Measurements from ENCODE around the gene ULK3.
A peak's percentile ranks its signal among the peaks of the same experiment; 100 is the strongest.

DNA sequence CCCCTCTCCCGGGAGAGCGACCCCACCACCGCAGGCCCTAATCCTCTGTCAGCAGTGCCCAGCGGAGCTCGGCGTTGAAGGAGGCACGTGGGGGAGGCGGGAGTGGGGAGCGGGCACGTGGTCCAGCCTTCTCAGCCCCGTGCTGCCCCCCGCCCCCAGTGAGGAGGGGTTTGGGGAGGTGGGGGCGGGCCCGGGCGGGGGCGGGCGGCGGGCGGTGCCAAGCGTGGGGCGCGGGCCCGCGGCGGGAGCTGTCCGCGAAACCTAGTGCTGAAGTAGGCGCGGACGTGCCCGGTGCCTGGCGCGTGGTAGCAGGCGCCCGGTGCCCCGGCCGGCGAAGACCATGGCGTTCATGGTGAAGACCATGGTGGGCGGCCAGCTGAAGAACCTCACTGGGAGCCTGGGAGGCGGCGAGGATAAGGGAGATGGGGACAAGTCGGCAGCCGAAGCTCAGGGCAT lies 16.6 kb downstream of the ULK3 start, which contains the start of gene CPLX3:
- TF ChIP-seq, protein P1, sequence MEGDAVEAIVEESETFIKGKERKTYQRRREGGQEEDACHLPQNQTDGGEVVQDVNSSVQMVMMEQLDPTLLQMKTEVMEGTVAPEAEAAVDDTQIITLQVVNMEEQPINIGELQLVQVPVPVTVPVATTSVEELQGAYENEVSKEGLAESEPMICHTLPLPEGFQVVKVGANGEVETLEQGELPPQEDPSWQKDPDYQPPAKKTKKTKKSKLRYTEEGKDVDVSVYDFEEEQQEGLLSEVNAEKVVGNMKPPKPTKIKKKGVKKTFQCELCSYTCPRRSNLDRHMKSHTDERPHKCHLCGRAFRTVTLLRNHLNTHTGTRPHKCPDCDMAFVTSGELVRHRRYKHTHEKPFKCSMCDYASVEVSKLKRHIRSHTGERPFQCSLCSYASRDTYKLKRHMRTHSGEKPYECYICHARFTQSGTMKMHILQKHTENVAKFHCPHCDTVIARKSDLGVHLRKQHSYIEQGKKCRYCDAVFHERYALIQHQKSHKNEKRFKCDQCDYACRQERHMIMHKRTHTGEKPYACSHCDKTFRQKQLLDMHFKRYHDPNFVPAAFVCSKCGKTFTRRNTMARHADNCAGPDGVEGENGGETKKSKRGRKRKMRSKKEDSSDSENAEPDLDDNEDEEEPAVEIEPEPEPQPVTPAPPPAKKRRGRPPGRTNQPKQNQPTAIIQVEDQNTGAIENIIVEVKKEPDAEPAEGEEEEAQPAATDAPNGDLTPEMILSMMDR (conservative IDR thresholded peaks at IDR 0.05; ENCODE audit: low read depth, low read length), result no peak
- TF ChIP-seq, protein P2, sequence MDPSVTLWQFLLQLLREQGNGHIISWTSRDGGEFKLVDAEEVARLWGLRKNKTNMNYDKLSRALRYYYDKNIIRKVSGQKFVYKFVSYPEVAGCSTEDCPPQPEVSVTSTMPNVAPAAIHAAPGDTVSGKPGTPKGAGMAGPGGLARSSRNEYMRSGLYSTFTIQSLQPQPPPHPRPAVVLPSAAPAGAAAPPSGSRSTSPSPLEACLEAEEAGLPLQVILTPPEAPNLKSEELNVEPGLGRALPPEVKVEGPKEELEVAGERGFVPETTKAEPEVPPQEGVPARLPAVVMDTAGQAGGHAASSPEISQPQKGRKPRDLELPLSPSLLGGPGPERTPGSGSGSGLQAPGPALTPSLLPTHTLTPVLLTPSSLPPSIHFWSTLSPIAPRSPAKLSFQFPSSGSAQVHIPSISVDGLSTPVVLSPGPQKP (IDR thresholded peaks at IDR 0.05; ENCODE audit: borderline replicate concordance, low read depth, low read length), result no peak
- TF ChIP-seq, protein P3, sequence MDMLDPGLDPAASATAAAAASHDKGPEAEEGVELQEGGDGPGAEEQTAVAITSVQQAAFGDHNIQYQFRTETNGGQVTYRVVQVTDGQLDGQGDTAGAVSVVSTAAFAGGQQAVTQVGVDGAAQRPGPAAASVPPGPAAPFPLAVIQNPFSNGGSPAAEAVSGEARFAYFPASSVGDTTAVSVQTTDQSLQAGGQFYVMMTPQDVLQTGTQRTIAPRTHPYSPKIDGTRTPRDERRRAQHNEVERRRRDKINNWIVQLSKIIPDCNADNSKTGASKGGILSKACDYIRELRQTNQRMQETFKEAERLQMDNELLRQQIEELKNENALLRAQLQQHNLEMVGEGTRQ (IDR thresholded peaks at IDR 0.05; ENCODE audit: low read depth, low read length), result peak; percentile 54; the same call in 1 of the 2 replicates
- no peak for TF ChIP-seq POLR2A (IDR thresholded peaks at IDR 0.05; ENCODE audit: low read depth, low read length)
- no peak for TF ChIP-seq SMC3 (IDR thresholded peaks at IDR 0.05; ENCODE audit: low read depth, low read length)
- TF ChIP-seq RFX5 (IDR thresholded peaks at IDR 0.05; ENCODE audit: low read depth, low read length), result no peak
- TF ChIP-seq BHLHE40 (IDR thresholded peaks at IDR 0.05; ENCODE audit: low read depth, low read length), result no peak
- TF ChIP-seq MXI1 (IDR thresholded peaks at IDR 0.05; ENCODE audit: borderline replicate concordance, low read depth, low read length), result peak; percentile 71; the same call in 1 of the 2 replicates
- no peak for TF ChIP-seq RAD21 (IDR thresholded peaks at IDR 0.05; ENCODE audit: low read length)
- TF ChIP-seq CEBPB (IDR thresholded peaks at IDR 0.05; ENCODE audit: low read depth, low read length), result no peak
- no peak for TF ChIP-seq CHD1 (IDR thresholded peaks at IDR 0.05; ENCODE audit: low read depth, low read length)
- TF ChIP-seq MAFK (IDR thresholded peaks at IDR 0.05; ENCODE audit: low read depth, low read length), result no peak
- TF ChIP-seq FOS (IDR thresholded peaks at IDR 0.05; ENCODE audit: low read depth, low read length), result no peak

All from IMR-90 (cell line).